H1 (cell line): Measurements from ENCODE around the gene PBOV1. TPM values are rescaled to one million over a fixed set of nuclear protein-coding genes. Genes with fewer than 3 reads are reported as not detected.

ENCODE experiments used
- CTCF ChIA-PET: fragments of 300-600 bp; sonication (Branson Sonifier 250); formaldehyde crosslinking; loops from one replicate; lab custom pipeline; 2021; ENCODE audit not compliant: partially characterized antibody; lab: Charles Lee
- POLR2A ChIA-PET: fragments of 300-600 bp; sonication (Branson Sonifier 250); formaldehyde crosslinking; loops from one replicate; lab custom pipeline; 2021; ENCODE audit warnings: inconsistent platforms; ENCODE audit not compliant: partially characterized antibody; lab: Charles Lee
- DNase-seq, 2 experiments: peaks; one replicate each; pipeline versions ENCODE4 v3.0.0 to v3.0.0-alpha.2; 2010 to 2022; ENCODE audit warnings: low spot score in 2 of 2, low read depth in 1 of 2, mixed read lengths in 1 of 2
- FAIRE-seq: peaks from 2 replicates; lab custom pipeline; 2011; peaks lifted over from hg19 to GRCh38; lab: Jason Lieb, UNC
- H2AFZ ChIP-seq: 2 replicates; pipeline ENCODE4 v1.8.1; 2012; ENCODE audit warnings: low read length, inconsistent platforms
- H2AK5ac ChIP-seq: 2 replicates; pipeline ENCODE4 v1.6.1; 2013; ENCODE audit warnings: low read depth, low read length
- H2BK120ac ChIP-seq: replicated peaks from 2 replicates; pipeline ENCODE3; 2013; ENCODE audit warnings: low read depth, low read length, inconsistent platforms
- H2BK12ac ChIP-seq: 2 replicates; pipeline ENCODE4 v1.6.1; 2013; ENCODE audit warnings: low read depth, low read length
- H2BK15ac ChIP-seq: 2 replicates; pipeline ENCODE4 v1.6.1; 2013; ENCODE audit warnings: low read length
- H2BK20ac ChIP-seq: 2 replicates; pipeline ENCODE4 v1.6.1; 2013; ENCODE audit warnings: low read length
- H2BK5ac ChIP-seq: 2 replicates; pipeline ENCODE4 v1.6.1; 2013; ENCODE audit warnings: low read depth, low read length
- H3K14ac ChIP-seq: 2 replicates; pipeline ENCODE4 v1.6.1; 2013; ENCODE audit warnings: inconsistent platforms; ENCODE audit not compliant: insufficient read length
- H3K18ac ChIP-seq: 2 replicates; pipeline ENCODE4 v1.6.1; 2013; ENCODE audit warnings: low read length; ENCODE audit errors: extremely low read depth
- H3K23ac ChIP-seq: 2 replicates; pipeline ENCODE4 v1.6.1; 2013; ENCODE audit warnings: inconsistent platforms; ENCODE audit not compliant: insufficient read length
- H3K23me2 ChIP-seq: 2 replicates; pipeline ENCODE4 v1.6.1; 2013; ENCODE audit warnings: low read depth, low read length
- H3K27ac ChIP-seq: 2 replicates; pipeline ENCODE4 v1.6.1; 2011; ENCODE audit warnings: low read depth, low read length, inconsistent platforms
- H3K27me3 ChIP-seq, 4 experiments: replicated peaks in 1 of 4; 1 replicate in 1 of 4; 2 replicates in 3 of 4; pipeline versions ENCODE4 v1.6.1 to v1.8.1; 2011 to 2013; ENCODE audit warnings: low read length in 3 of 4, mild to moderate bottlenecking in 3 of 4, inconsistent platforms in 2 of 4, mixed read lengths in 2 of 4, moderate library complexity in 1 of 4; ENCODE audit not compliant: control insufficient read depth in 3 of 4, insufficient read depth in 3 of 4; ENCODE audit errors: extremely low read depth in 1 of 4
- H3K36me3 ChIP-seq, 4 experiments: 2 replicates each; pipeline versions ENCODE4 v1.6.1 to v1.8.1; 2011 to 2013; ENCODE audit warnings: mild to moderate bottlenecking in 4 of 4, low read length in 3 of 4, moderate library complexity in 2 of 4, control low read depth in 1 of 4, inconsistent platforms in 1 of 4; ENCODE audit not compliant: insufficient read depth in 4 of 4, control insufficient read depth in 2 of 4
- H3K4ac ChIP-seq: replicated peaks from 2 replicates; pipeline ENCODE3; 2013; ENCODE audit warnings: low read length, low read depth, mixed read lengths, inconsistent platforms; ENCODE audit not compliant: insufficient read length
- H3K4me1 ChIP-seq, 4 experiments: replicated peaks in 1 of 4; 1 replicate in 1 of 4; 2 replicates in 3 of 4; pipeline versions ENCODE4 v1.6.1 to v1.8.1; 2011 to 2013; ENCODE audit warnings: low read length in 3 of 4, inconsistent platforms in 2 of 4, mixed read lengths in 1 of 4; ENCODE audit not compliant: insufficient read depth in 4 of 4, control insufficient read depth in 3 of 4
- H3K4me2 ChIP-seq, 2 experiments: 2 replicates each; pipeline versions ENCODE4 v1.6.1 to v1.8.1; 2011 to 2013; ENCODE audit warnings: low read depth in 2 of 2, low read length in 2 of 2, control low read depth in 1 of 2, inconsistent platforms in 1 of 2, mild to moderate bottlenecking in 1 of 2; ENCODE audit not compliant: insufficient read depth in 1 of 2
- H3K4me3 ChIP-seq, 4 experiments: fragments of 200-600, 300-600 bp in 1 of 4; sonication (generic), shearing (Covaris generic), sonication (Bioruptor Twin) in 1 of 4; 2 replicates each; pipeline versions ENCODE4 v1.5.1 to v1.8.1; 2011 to 2016; ENCODE audit warnings: low read length in 4 of 4, low read depth in 3 of 4, control low read depth in 2 of 4, inconsistent platforms in 2 of 4, mild to moderate bottlenecking in 2 of 4, mixed read lengths in 1 of 4, moderate library complexity in 1 of 4; ENCODE audit not compliant: insufficient read depth in 2 of 4; ENCODE audit errors: extremely low read depth in 1 of 4
- H3K56ac ChIP-seq: replicated peaks from 2 replicates; pipeline ENCODE3; 2013; ENCODE audit warnings: low read depth, mild to moderate bottlenecking, mixed read lengths, low read length, inconsistent platforms; ENCODE audit not compliant: insufficient read length
- H3K79me1 ChIP-seq: 2 replicates; pipeline ENCODE4 v1.6.1; 2013; ENCODE audit warnings: low read depth, low read length, control low read depth
- H3K79me2 ChIP-seq, 2 experiments: 2 replicates each; pipeline versions ENCODE4 v1.6.1 to v1.8.1; 2012 to 2013; ENCODE audit warnings: low read length in 2 of 2, mild to moderate bottlenecking in 2 of 2, inconsistent platforms in 1 of 2; ENCODE audit not compliant: insufficient read depth in 2 of 2, control insufficient read depth in 1 of 2
- H3K9ac ChIP-seq, 4 experiments: replicated peaks in 1 of 4; 1 replicate in 1 of 4; 2 replicates in 3 of 4; pipeline versions ENCODE4 v1.6.1 to v1.8.1; 2011 to 2013; ENCODE audit warnings: low read depth in 3 of 4, low read length in 3 of 4, control low read depth in 2 of 4, mild to moderate bottlenecking in 2 of 4, moderate library complexity in 2 of 4, inconsistent platforms in 1 of 4; ENCODE audit errors: extremely low read depth in 1 of 4
- H3K9me3 ChIP-seq, 2 experiments: 2 replicates each; pipeline versions ENCODE4 v1.6.1 to v1.8.1; 2012 to 2013; ENCODE audit warnings: mild to moderate bottlenecking in 2 of 2, moderate library complexity in 2 of 2, control low read depth in 1 of 2, inconsistent platforms in 1 of 2, low read depth in 1 of 2, low read length in 1 of 2, mixed read lengths in 1 of 2; ENCODE audit not compliant: insufficient read depth in 2 of 2
- H4K20me1 ChIP-seq, 2 experiments: replicated peaks in 1 of 2; 2 replicates each; pipeline versions ENCODE3 to v1.8.1; 2011 to 2013; ENCODE audit warnings: inconsistent platforms in 2 of 2, low read length in 2 of 2, mild to moderate bottlenecking in 1 of 2; ENCODE audit not compliant: insufficient read depth in 2 of 2, control insufficient read depth in 1 of 2
- H4K5ac ChIP-seq: 2 replicates; pipeline ENCODE4 v1.6.1; 2013; ENCODE audit warnings: low read length, low read depth, mixed read lengths, inconsistent platforms; ENCODE audit not compliant: insufficient read length
- H4K8ac ChIP-seq: 2 replicates; pipeline ENCODE4 v1.8.0; 2013; ENCODE audit warnings: mild to moderate bottlenecking, moderate library complexity, low read length, inconsistent platforms; ENCODE audit not compliant: insufficient read depth; ENCODE audit errors: extremely low read depth
- H4K91ac ChIP-seq: replicated peaks from 2 replicates; pipeline ENCODE3; 2013; ENCODE audit warnings: low read length, mixed read lengths, inconsistent platforms; ENCODE audit not compliant: insufficient read length
- CHD2 ChIP-seq: IDR thresholded peaks from 2 replicates; pipeline ENCODE4 v1.6.1; 2012; ENCODE audit warnings: low read length, improper control_type of control experiment
- KDM5A ChIP-seq: fragments of 200-600 bp; IDR thresholded peaks from 2 replicates; pipeline ENCODE4 v1.7.1; 2012; ENCODE audit warnings: mild to moderate bottlenecking, low read length, inconsistent platforms, mixed read lengths
- RAD21 ChIP-seq, 2 experiments: IDR thresholded peaks in 1 of 2; conservative IDR thresholded peaks in 1 of 2; 2 replicates each; pipeline ENCODE4 v1.6.1; 2011; ENCODE audit warnings: low read depth in 2 of 2, low read length in 2 of 2, improper control_type of control experiment in 1 of 2, inconsistent platforms in 1 of 2, mild to moderate bottlenecking in 1 of 2, moderate library complexity in 1 of 2
- TBP ChIP-seq: IDR thresholded peaks from 2 replicates; pipeline ENCODE4 v1.6.1; 2011; ENCODE audit warnings: low read depth, low read length, improper control_type of control experiment
- ZNF274 ChIP-seq: IDR thresholded peaks from 2 replicates; pipeline ENCODE4 v1.7.0; 2012; ENCODE audit warnings: low read length, borderline replicate concordance; ENCODE audit errors: extremely low read depth
- WGBS, 2 experiments: shearing (Covaris generic) in 1 of 2; methylation state at CpG; one replicate each; pipeline versions ENCODE4 v1.1.6 to v1.1.7; 2013 to 2015; ENCODE audit warnings: low lambda C conversion rate in 2 of 2, mixed read lengths in 2 of 2, inconsistent platforms in 1 of 2, low coverage in 1 of 2, missing lambda C conversion rate in 1 of 2; ENCODE audit not compliant: insufficient replicate concordance in 2 of 2, insufficient coverage in 1 of 2, insufficient read length in 1 of 2; ENCODE audit errors: extremely low coverage in 1 of 2, missing lambda C conversion rate in 1 of 2; 5-methylcytosine and 5-hydroxymethylcytosine counted together
- polyA plus RNA-seq, 7 experiments: library from polyadenylated mRNA; depleted of rRNA in 3 of 7; stranded (reverse) in 5 of 7; unstranded in 2 of 7; fragments of >200 nt in 5 of 7; fragments of 200-250 nt in 2 of 7; gene quantifications; 1 replicate in 5 of 7; 2 replicates in 1 of 7; 4 replicates in 1 of 7; pipeline versions ENCODE4 v1.2.1 to v1.2.3, GENCODE V29; 2011 to 2013; ENCODE audit warnings: missing spikeins in 2 of 7, mixed read lengths in 2 of 7
- total RNA-seq: library from RNA; stranded (reverse); fragmentation: NEBNext Ultra II Directional; extraction: Animal tissue kit (Norgen Biotek cat#: 25700); gene quantifications from 2 replicates; pipeline ENCODE4 v1.2.1, GENCODE V29; 2021
- TF ChIP-seq, protein P1 (sequence below): IDR thresholded peaks from 2 replicates; pipeline ENCODE4 v1.6.1; 2012; ENCODE audit warnings: low read length, inconsistent platforms
- TF ChIP-seq, protein P2 (sequence below): IDR thresholded peaks from 2 replicates; pipeline ENCODE4 v1.6.1; 2011; ENCODE audit warnings: low read depth, mild to moderate bottlenecking, low read length; ENCODE audit not compliant: insufficient read depth

The PBOV1 gene
- total and polyA plus RNA-seq, 2 of the 8 experiments (the other 6 are each of a cell fraction or from before 2014, with no cell fraction given), result not detected

DNA sequence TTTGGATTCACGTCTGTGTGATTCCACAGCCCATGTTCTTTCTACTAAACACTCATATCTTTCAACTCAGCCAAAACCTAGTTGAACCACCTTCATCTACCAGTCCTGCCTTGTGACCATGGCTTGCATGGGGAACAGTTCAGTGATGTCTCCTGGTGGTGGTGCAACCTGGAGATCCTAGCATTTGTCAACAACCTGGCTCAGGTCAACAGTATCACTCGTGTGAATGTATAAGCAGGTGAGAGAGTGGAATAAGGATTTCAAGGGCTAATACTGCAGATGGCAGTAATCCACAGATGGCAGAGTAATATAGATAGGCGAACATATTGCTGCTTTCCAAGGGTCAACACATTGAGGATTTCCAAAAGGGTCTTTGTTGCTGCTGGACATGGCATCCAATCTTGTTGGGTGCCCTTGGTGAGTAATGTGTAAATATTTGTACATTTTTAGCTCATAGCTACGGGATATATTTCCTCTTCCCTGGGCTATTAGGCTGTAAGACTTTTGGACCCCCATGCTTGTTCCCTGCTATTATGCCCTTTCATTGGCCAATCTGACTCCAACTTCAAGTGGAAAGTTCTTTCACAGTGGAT, 13.4 kb downstream of the PBOV1 start:
- H2BK15ac ChIP-seq, result no peak overlapping the region
- H2AK5ac ChIP-seq, result no peak overlapping the region
- H3K4me3 ChIP-seq, result no peak overlapping the region
- H3K23me2 ChIP-seq, result no peaks in the 10 kb centered on the region
- no peaks in the 10 kb centered on the region for H3K9me3 ChIP-seq
- no peak overlapping the region for H2BK12ac ChIP-seq
- no peak overlapping the region for H4K91ac ChIP-seq
- H3K27me3 ChIP-seq, result no peaks in the 10 kb centered on the region
- DNase-seq (no peak), FAIRE-seq (no peak)
- no peak overlapping the region for H3K4ac ChIP-seq
- H3K4me1 ChIP-seq, result peaks cover 0 to 4% (median 0%) of the 10 kb centered on the region in 4 experiments; a peak in 1 of 7 replicates
- H2BK20ac ChIP-seq, result no peak overlapping the region
- no peak overlapping the region for H3K18ac ChIP-seq
- no peaks in the 10 kb centered on the region for H3K79me2 ChIP-seq
- H2BK5ac ChIP-seq, result no peak overlapping the region
- ChIA-PET CTCF (interaction anchor here (1.0 kb wide), 1 partner anchor 89 kb away, joined by 6 read pairs; no protein-coding TSS in a partner anchor), POLR2A (no interaction called here)
- TF ChIP-seq ZNF274 (no peak), CHD2 (no peak), TBP (no peak), KDM5A (no peak), RAD21 (IDR thresholded peaks at IDR 0.05 in 1 of 2, conservative IDR thresholded peaks at IDR 0.05 in 1 of 2; ENCODE audit: low read depth in 2 of 2, low read length in 2 of 2) (no peak)
- TF ChIP-seq, protein P1, sequence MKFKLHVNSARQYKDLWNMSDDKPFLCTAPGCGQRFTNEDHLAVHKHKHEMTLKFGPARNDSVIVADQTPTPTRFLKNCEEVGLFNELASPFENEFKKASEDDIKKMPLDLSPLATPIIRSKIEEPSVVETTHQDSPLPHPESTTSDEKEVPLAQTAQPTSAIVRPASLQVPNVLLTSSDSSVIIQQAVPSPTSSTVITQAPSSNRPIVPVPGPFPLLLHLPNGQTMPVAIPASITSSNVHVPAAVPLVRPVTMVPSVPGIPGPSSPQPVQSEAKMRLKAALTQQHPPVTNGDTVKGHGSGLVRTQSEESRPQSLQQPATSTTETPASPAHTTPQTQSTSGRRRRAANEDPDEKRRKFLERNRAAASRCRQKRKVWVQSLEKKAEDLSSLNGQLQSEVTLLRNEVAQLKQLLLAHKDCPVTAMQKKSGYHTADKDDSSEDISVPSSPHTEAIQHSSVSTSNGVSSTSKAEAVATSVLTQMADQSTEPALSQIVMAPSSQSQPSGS, result no peak
- TF ChIP-seq, protein P2, sequence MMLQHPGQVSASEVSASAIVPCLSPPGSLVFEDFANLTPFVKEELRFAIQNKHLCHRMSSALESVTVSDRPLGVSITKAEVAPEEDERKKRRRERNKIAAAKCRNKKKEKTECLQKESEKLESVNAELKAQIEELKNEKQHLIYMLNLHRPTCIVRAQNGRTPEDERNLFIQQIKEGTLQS, result no peak
- no peak overlapping the region for H2AFZ ChIP-seq
- H4K8ac ChIP-seq, result no peak overlapping the region
- H2BK120ac ChIP-seq, result no peak overlapping the region
- no peak overlapping the region for H3K9ac ChIP-seq
- WGBS, 2 experiments, result 86% methylated on average over 4 of the region's 4 CpGs; no CpG with 5 or more reads in 1 of the 2 experiments
- H3K79me1 ChIP-seq, result no peaks in the 10 kb centered on the region
- H4K5ac ChIP-seq, result no peak overlapping the region
- no peaks in the 10 kb centered on the region; a peak in 1 of 8 replicates for H3K36me3 ChIP-seq
- no peak overlapping the region for H3K4me2 ChIP-seq
- no peak overlapping the region for H3K27ac ChIP-seq
- H3K56ac ChIP-seq, result no peak overlapping the region
- H3K23ac ChIP-seq, result no peak overlapping the region
- H4K20me1 ChIP-seq, result no peaks in the 10 kb centered on the region
- no peak overlapping the region for H3K14ac ChIP-seq
